AG10803 (cell line): ENCODE data around the gene GID8.

Experiments used
- DNase-seq: peaks from one replicate; pipeline ENCODE4 v3.0.0; 2010; ENCODE audit warnings: low read depth
- H3K4me3 ChIP-seq: 2 replicates; pipeline ENCODE4 v1.5.1; 2011; ENCODE audit warnings: mild to moderate bottlenecking, low read length, control low read depth
- TF ChIP-seq, protein P1 (sequence below): conservative IDR thresholded peaks from 2 replicates; pipeline ENCODE4 v1.5.1; 2011; ENCODE audit warnings: mild to moderate bottlenecking, low read length, control low read depth, inconsistent platforms

GID8 gene

DNA sequence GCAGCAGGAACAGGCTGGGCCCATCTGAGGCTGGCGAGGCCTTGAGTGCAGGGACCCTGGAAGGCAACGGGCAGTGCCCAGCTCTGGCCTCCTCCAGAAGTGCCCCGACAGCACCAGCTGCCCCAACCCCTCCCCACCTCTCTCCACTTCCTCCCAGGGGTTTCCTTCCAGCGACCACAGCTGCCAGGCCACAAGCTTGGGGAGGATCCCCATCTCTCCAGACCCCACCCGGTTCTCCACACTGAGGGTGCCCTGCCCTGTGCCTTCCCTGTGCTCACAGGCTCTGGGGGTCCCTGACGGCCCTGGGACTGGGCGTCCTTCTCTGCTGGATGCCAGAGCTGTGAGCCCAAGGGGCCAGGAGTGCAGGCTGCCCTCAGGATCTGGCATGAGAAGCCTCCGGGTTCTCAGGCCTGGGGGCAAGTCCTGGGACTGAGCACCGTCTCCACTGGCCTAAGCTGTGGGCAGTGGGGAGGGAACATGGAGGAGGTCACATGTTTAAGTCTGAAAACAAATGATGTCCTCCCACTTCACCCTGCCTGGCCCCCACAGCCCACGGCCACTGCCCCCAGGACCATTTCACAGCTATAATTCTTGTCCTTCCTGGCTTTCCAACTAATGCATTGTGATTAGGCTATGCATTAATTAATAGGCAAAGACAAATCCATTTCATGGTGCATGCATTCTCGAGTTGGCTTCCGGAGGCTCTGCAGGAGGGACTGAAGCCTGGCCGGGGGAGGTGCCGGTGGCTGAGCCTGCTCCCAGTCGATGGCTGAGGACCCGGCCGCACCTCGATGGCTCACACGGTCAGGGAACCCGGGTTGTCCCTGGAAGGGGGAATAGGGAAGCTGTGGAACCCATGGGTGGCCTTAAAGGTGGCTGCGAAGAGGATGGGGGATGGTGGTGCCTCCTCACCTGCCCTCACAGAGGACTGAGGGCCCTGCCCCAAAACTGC, 44.5 kb downstream of the GID8 start:
- DNase-seq: no peak
- TF ChIP-seq, protein P1, sequence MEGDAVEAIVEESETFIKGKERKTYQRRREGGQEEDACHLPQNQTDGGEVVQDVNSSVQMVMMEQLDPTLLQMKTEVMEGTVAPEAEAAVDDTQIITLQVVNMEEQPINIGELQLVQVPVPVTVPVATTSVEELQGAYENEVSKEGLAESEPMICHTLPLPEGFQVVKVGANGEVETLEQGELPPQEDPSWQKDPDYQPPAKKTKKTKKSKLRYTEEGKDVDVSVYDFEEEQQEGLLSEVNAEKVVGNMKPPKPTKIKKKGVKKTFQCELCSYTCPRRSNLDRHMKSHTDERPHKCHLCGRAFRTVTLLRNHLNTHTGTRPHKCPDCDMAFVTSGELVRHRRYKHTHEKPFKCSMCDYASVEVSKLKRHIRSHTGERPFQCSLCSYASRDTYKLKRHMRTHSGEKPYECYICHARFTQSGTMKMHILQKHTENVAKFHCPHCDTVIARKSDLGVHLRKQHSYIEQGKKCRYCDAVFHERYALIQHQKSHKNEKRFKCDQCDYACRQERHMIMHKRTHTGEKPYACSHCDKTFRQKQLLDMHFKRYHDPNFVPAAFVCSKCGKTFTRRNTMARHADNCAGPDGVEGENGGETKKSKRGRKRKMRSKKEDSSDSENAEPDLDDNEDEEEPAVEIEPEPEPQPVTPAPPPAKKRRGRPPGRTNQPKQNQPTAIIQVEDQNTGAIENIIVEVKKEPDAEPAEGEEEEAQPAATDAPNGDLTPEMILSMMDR: no peak
- no peak overlapping the region for H3K4me3 ChIP-seq

DNA sequence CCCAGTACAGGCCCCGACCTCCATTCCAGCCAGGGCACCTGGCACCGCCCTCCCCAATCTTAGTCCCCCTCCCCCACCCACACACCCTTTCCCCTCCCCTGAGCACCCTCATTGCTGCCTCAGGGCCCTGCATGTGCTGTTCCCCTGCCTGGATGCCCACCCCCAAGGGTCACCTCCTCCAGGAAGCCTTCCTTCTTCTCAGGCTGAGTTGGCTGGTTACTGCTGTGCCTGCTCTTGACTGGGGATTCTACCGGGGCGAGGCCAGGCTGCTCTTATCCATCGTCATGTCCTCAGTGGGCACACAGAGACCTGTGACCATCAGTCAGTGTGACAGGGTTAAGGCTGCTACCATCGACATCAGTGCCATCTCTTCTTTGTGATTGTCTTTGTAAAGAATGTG, 45.3 kb downstream of the GID8 start:
- TF ChIP-seq, protein P1: no peak
- DNase-seq: no peak
- no peak overlapping the region for H3K4me3 ChIP-seq

DNA sequence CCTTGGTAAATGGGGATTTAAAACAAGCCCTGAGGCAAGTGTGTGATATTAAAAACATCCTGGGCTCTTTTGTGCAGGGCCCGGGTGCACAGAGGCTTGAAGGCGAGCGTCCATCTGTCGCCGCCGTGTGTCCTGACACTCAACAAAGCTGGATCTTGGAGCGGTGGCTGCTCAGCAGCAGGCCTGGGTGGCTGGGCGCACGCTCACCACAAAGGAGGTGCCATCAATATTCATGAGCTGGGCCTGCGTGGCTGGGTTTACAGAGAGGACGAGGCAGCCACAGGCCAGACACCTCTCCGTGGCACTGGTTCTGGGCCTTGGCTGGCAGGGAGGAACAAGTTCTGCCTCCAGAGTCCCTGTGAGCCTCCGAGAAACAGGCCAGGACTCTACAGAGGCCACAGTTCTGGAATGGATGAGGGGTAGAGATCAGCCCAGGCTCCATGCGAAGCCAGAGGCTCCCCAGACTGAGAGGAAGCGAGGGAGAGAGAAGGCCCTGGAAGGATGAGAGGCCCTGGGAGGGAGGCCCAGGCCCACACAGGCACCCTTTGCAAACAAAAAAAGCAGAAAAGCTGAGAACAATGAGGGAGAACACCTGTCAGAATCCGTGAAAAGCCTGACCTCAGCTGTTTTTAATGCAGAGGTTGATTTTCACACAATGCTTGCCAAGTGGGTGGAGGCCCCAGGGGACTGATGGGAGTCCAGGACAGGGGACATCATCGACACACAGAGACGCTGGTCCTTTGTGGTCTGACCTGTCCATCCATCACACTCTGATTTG, 46.9 kb downstream of the GID8 start:
- DNase-seq: no peak
- H3K4me3 ChIP-seq: no peak overlapping the region
- TF ChIP-seq, protein P1: no peak

DNA sequence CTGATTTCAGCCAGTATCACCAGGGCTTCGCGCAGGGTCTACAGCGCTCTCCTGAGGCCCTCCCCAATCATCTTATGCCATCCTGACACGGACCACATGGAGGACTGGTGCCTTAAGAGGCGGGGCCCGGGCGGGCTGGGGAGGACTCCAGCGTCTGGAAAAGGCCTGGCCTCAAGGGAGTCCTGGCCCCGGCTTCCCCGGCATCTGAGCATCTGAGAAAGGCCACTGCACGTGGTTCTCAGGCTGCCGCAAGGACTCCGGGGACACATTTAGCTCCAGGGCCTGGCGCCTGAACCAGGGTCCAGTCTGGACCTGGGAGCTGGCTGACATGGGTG, 47.5 kb downstream of the GID8 start:
- TF ChIP-seq, protein P1: no peak
- DNase-seq: no peak
- H3K4me3 ChIP-seq: no peak overlapping the region

DNA sequence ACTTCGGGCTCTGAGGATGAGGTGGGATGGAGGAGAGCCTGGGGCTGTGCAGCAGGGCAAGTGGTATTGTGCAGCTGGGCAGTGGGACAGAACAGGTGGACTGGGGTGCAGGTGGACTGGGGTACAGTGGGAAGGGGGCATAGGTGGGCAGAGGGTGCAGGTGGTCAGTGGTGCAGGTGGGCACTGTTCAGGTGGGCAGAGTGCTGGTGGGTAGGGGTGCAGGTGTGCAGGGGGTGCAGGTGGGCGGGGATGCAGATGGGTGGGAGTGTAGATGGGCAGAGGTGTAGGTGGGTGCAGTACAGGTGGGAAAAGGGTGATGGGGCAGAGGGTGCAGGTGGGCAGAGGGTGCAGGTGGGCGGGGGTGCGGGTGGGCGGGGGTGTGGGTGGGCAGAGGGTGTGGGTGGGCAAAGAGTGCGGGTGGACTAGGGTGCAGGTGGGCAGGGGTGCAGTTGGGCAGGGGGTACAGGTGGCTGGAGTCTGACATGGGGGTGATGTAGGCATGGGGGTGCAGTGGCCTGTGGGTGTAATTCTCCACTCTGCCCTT, 48.4 kb downstream of the GID8 start:
- DNase-seq: no peak
- TF ChIP-seq, protein P1: no peak
- no peak overlapping the region for H3K4me3 ChIP-seq

DNA sequence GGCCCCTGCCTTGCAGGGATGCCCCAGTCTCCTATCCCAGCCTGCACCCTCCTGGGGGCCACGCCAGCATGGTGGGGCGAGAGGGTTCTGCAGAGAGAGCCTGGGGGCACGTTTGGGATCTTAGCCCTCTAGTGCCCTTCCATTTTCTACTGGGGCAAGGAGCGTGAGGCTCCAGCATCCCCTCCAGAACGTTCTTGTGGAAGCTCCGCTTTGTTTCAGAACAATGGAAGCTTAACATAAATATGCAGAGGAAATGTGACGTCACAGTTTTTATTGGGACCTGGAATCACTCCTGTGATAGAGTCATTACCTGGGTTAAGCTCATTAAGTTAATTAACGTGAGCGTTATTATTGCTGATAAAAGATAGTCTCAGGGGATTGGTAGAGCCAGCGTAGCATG, 49.2 kb downstream of the GID8 start:
- no peak overlapping the region for H3K4me3 ChIP-seq
- no peak for DNase-seq
- TF ChIP-seq, protein P1: no peak
